HG02885 (cell line): ENCODE data around the gene ITGA5.

Experiments
- ATAC-seq: cut with Tn5 transposase; IDR thresholded peaks from one replicate; pipeline ENCODE4 v1.9.1; 2021; ENCODE audit warnings: mild to moderate bottlenecking; ENCODE audit not compliant: unreplicated experiment, poor library complexity

Gene ITGA5

GRCh38 chr12:54419088-54419887, at the start of gene ITGA5:
Gene ITGA5 (minus strand): TSS chr12:54419266. CDS start chr12:54419198, 68 bp downstream.
- no peak for ATAC-seq

GRCh38 chr12:54465857-54466523, 46.9 kb upstream of the ITGA5 start:
- ATAC-seq, result no peak

DNA sequence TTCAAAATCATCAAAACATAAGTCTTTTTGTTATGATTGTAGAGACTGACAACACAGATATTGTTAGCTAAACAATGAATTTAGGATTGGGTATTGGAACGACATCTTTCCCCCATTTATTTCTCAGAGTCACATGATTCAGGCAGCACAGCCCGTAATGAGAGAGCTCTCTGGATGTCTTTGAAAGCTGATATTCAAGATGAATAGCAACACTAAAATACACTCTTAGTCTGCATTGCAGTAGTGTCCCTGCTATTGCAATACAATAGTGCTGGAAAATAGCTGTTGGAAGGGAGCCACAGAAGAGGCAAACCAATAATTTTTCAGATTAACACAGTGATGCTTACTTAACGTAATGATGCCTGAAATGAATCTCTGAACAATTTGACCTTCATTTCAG, 44.4 kb upstream of the ITGA5 start:
- no peak for ATAC-seq

- ATAC-seq, result no peak
These were observed 44.0 kb upstream of the ITGA5 start for GRCh38 chr12:54463034-54463433.

DNA sequence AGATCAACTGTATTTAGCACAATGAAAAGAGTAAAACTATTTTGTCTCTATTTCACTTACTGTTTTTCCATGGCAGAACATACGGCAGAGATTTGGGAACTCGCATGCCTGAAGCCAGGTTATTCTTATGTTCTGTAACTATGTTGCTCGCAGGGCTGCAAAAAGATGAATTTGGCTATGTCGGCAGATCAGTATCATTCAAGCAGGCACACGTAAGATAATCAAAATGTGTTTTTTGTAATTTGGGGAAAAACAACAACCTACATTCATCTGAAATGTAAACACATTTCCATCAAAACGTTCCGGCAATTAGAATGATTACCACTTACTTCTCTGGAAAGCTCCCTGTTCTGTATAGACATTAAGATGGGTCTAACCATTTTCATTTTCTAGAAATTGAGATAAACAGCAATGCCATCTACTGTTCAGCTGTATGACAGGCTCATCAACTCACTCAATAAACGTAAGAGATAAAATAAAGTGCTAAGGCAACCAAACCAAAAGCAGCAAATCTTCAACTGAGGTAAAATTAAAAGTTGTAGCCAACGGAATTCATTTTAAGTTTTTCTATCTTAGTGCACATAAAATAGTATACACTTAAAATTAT, 41.4 kb upstream of the ITGA5 start:
- no peak for ATAC-seq

- ATAC-seq, result no peak
These were observed 40.3 kb upstream of the ITGA5 start for GRCh38 chr12:54459355-54459754.

- no peak for ATAC-seq
These were observed 36.8 kb upstream of the ITGA5 start for GRCh38 chr12:54455760-54456469.

GRCh38 chr12:54452628-54453027, 33.6 kb upstream of the ITGA5 start:
- ATAC-seq, result no peak

- ATAC-seq, result no peak
These were observed 29.3 kb upstream of the ITGA5 start for GRCh38 chr12:54448344-54448743.

GRCh38 chr12:54447917-54448316, 28.9 kb upstream of the ITGA5 start:
- no peak for ATAC-seq

GRCh38 chr12:54444206-54444605, 25.1 kb upstream of the ITGA5 start:
- ATAC-seq, result no peak

GRCh38 chr12:54443446-54443845, 24.4 kb upstream of the ITGA5 start:
- no peak for ATAC-seq

GRCh38 chr12:54442961-54443360, 23.9 kb upstream of the ITGA5 start:
- no peak for ATAC-seq

DNA sequence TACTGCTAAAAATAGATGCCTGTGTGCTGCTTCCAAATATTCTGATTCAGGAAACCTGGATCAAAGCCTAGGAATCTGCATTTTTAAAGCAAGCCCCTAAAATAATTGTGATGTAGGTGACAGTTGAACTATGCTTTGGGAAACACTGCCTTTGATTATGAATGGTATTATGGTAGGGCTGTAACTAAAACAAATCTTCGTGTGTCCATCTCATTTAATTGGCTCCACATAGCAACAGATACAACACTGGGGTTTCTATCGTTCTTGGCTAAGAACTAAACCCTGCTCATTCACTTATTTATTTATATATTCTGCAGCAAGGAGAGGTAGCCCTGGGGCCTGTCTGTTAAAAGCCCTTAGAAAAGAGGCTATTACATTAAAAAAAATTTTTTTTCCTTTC, 23.0 kb upstream of the ITGA5 start:
- no peak for ATAC-seq

GRCh38 chr12:54439521-54440255, 20.6 kb upstream of the ITGA5 start:
- ATAC-seq, result peak; percentile 62

GRCh38 chr12:54439096-54439495, 20.0 kb upstream of the ITGA5 start:
- no peak for ATAC-seq

GRCh38 chr12:54438517-54438916, 19.5 kb upstream of the ITGA5 start:
- no peak for ATAC-seq

- ATAC-seq, result no peak
These were observed 18.6 kb upstream of the ITGA5 start for GRCh38 chr12:54437697-54438096.

DNA sequence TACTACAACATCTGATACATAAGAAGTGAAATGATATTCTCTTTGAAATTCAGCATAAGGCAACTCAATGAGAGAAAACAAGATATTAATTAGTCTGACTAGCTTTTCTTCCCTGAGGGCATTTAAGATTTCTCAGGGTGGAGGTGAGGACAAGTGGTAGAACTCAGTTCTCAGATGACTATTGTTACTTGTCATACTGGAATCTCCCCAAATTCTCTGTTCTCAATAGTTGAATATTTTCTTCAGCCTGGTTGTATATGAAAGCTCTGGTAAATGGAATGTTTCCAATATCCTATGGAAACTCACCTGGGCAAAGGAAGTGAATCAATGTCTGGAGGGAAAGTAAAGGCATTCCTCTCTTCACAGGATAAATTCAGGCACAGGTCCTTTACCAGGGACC, 18.2 kb upstream of the ITGA5 start:
- ATAC-seq, result no peak

DNA sequence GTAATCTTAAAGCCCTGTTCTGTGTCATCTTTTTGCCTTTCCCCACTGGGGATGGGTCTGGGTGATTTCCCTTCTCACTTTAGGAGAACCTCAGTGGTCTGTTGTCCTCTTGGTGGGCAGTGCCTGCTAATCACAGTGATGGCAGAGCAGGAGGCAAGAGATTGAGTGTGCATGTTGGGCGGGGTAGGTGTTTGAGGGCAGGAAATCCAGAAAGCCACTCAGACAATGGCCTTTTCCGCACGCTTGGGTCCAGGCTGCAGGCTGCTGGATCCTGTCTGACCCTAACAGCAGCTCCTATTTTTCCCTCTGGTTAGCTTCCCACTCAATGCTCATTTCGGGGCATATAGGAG, 13.7 kb upstream of the ITGA5 start:
- no peak for ATAC-seq
